PC-9 (cell line): Measurements from ENCODE around the gene SYNJ2. TPM values are rescaled to one million over a fixed set of nuclear protein-coding genes. Genes with fewer than 3 reads are reported as not detected.

Experiments
- BruUV-seq: library from RNA; stranded (reverse); fragments of 400-500 nt; replicated peaks from 2 replicates; lab custom pipeline; 2021; lab: Mats Ljungman, UMichigan
- CTCF ChIA-PET: fragments of 300-600 bp; sonication (Branson Sonifier 250); formaldehyde crosslinking; loops from one replicate; lab custom pipeline; 2022; ENCODE audit warnings: antibody characterized with exemption; lab: Charles Lee
- POLR2A ChIA-PET: fragments of 300-600 bp; sonication (Branson Sonifier 250); formaldehyde crosslinking; loops from one replicate; lab custom pipeline; 2022; ENCODE audit warnings: antibody characterized with exemption; ENCODE audit not compliant: unreplicated experiment; lab: Charles Lee
- DNase-seq, 2 experiments: peaks; one replicate each; pipeline versions ENCODE4 v3.0.0 to v3.0.0-alpha.2; 2015 to 2022; ENCODE audit warnings: mixed read lengths in 1 of 2
- H2AFZ ChIP-seq: fragments of 200-600 bp; sonication (generic); 2 replicates; pipeline ENCODE4 v1.8.1; 2017; ENCODE audit warnings: antibody characterized with exemption
- H3F3A ChIP-seq: fragments of 200-600 bp; sonication (generic); 2 replicates; pipeline ENCODE4 v1.8.1; 2017; ENCODE audit warnings: antibody characterized with exemption, mild to moderate bottlenecking, low read depth; ENCODE audit not compliant: insufficient read depth
- H3K27ac ChIP-seq: fragments of 200-600 bp; sonication (generic); 2 replicates; pipeline ENCODE4 v1.6.1; 2016; ENCODE audit warnings: mixed run types
- H3K27me3 ChIP-seq: fragments of 200-600 bp; sonication (generic); 2 replicates; pipeline ENCODE4 v1.6.1; 2016; ENCODE audit warnings: low read depth, mixed run types; ENCODE audit not compliant: insufficient read depth
- H3K36me3 ChIP-seq: fragments of 200-600 bp; sonication (generic); 2 replicates; pipeline ENCODE4 v1.6.1; 2016; ENCODE audit warnings: low read depth, mixed run types
- H3K4me1 ChIP-seq: fragments of 200-600 bp; sonication (generic); replicated peaks from 2 replicates; pipeline ENCODE4 v1.6.1; 2016; ENCODE audit warnings: mixed run types; ENCODE audit not compliant: insufficient read depth
- H3K4me2 ChIP-seq: fragments of 200-600 bp; sonication (generic); 2 replicates; pipeline ENCODE4 v1.6.1; 2017; ENCODE audit warnings: mixed run types
- H3K4me3 ChIP-seq: fragments of 200-600 bp; sonication (generic); 2 replicates; pipeline ENCODE4 v1.6.1; 2016; ENCODE audit warnings: mixed run types
- H3K79me2 ChIP-seq: fragments of 200-600 bp; sonication (generic); 2 replicates; pipeline ENCODE4 v1.6.1; 2017; ENCODE audit warnings: low read depth, mixed run types
- H3K9me2 ChIP-seq: fragments of 200-600 bp; sonication (generic); 2 replicates; pipeline ENCODE4 v1.8.1; 2017; ENCODE audit warnings: mild to moderate bottlenecking; ENCODE audit not compliant: insufficient read depth
- H3K9me3 ChIP-seq: fragments of 200-600 bp; sonication (generic); 2 replicates; pipeline ENCODE4 v1.8.1; 2016; ENCODE audit warnings: low read depth; ENCODE audit not compliant: insufficient read depth
- H4K20me1 ChIP-seq: fragments of 200-600 bp; sonication (generic); 2 replicates; pipeline ENCODE4 v1.8.1; 2017; ENCODE audit not compliant: insufficient read depth
- CTCF ChIP-seq: fragments of 200-600 bp; sonication (generic); conservative IDR thresholded peaks from 2 replicates; pipeline ENCODE4 v1.6.1; 2017; ENCODE audit warnings: mixed run types, antibody characterized with exemption, mild to moderate bottlenecking, moderate library complexity
- EZH2 ChIP-seq: fragments of 200-600 bp; sonication (generic); IDR thresholded peaks from 2 replicates; pipeline ENCODE4 v1.8.0; 2017; ENCODE audit warnings: antibody characterized with exemption, low read depth
- intact Hi-C: fragments of 100-400 bp; cut with micrococcal nuclease; formaldehyde crosslinking; loops from one replicate; pipeline ENCODE4 v1.10.0; 2022; ENCODE audit not compliant: unreplicated experiment
- total RNA-seq: library from RNA; stranded (reverse); gene quantifications from 2 replicates; pipeline ENCODE4 v1.2.3, GENCODE V29; 2021

The SYNJ2 gene
- total RNA-seq, 1 experiment from 2014 or later = 30.3 TPM

- Histone ChIP-seq H4K20me1 (no peaks in the 10 kb centered on the region; the same call in 1 of the 2 replicates), H3K4me2 (no peak overlapping the region), H3K27me3 (no peaks in the 10 kb centered on the region), H3K4me3 (no peak overlapping the region), H3K9me3 (no peaks in the 10 kb centered on the region), H3K36me3 (peaks cover 27% of the 10 kb centered on the region), H3K79me2 (no peaks in the 10 kb centered on the region), H2AFZ (no peak overlapping the region), H3F3A (peaks cover 7% of the 10 kb centered on the region; the same call in 1 of the 2 replicates), H3K9me2 (no peaks in the 10 kb centered on the region), H3K27ac (no peak overlapping the region), H3K4me1 (no peaks in the 10 kb centered on the region)
- DNase-seq = no peak
- TF ChIP-seq EZH2 = no peak
- TF ChIP-seq CTCF = no peak
- ChIA-PET POLR2A (no interaction called here), CTCF (interaction anchor here (0.7 kb wide), 1 partner anchor 16 kb away, joined by 3 read pairs; no protein-coding TSS in a partner anchor)
- no TSS peak for BruUV-seq
- intact Hi-C loops = no loop called here
Observed at GRCh38 chr6:158092806-158093205, 111.1 kb downstream of the SYNJ2 start.

GRCh38 chr6:158095031-158095430, 113.4 kb downstream of the SYNJ2 start:
- Histone ChIP-seq H3F3A (peaks cover 7% of the 10 kb centered on the region; the same call in 1 of the 2 replicates), H3K9me2 (no peaks in the 10 kb centered on the region), H3K27me3 (no peaks in the 10 kb centered on the region), H3K27ac (no peak overlapping the region), H3K4me1 (no peaks in the 10 kb centered on the region), H2AFZ (no peak overlapping the region), H3K79me2 (no peaks in the 10 kb centered on the region), H3K4me3 (no peak overlapping the region), H3K36me3 (peaks cover 28% of the 10 kb centered on the region), H4K20me1 (no peaks in the 10 kb centered on the region; the same call in 1 of the 2 replicates), H3K9me3 (no peaks in the 10 kb centered on the region), H3K4me2 (no peak overlapping the region)
- intact Hi-C loops = no loop called here
- TF ChIP-seq EZH2 = no peak
- no peak for TF ChIP-seq CTCF
- no peak for DNase-seq
- POLR2A ChIA-PET = no interaction called here
- CTCF ChIA-PET = no interaction called here
- BruUV-seq = no TSS peak

GRCh38 chr6:158095671-158096070, 114.0 kb downstream of the SYNJ2 start:
- intact Hi-C loops = no loop called here
- Histone ChIP-seq H3K79me2 (no peaks in the 10 kb centered on the region), H3F3A (peaks cover 7% of the 10 kb centered on the region; the same call in 1 of the 2 replicates), H3K27ac (no peak overlapping the region), H3K4me1 (no peaks in the 10 kb centered on the region), H3K9me3 (no peaks in the 10 kb centered on the region), H2AFZ (no peak overlapping the region), H3K36me3 (peaks cover 25% of the 10 kb centered on the region), H4K20me1 (no peaks in the 10 kb centered on the region; the same call in 1 of the 2 replicates), H3K27me3 (no peaks in the 10 kb centered on the region), H3K4me2 (no peak overlapping the region), H3K9me2 (no peaks in the 10 kb centered on the region), H3K4me3 (no peak overlapping the region)
- no TSS peak for BruUV-seq
- TF ChIP-seq CTCF (no peak), EZH2 (no peak)
- no peak for DNase-seq
- POLR2A ChIA-PET = no interaction called here
- CTCF ChIA-PET = no interaction called here
